Activated CD4-positive, CD25-positive, alpha-beta regulatory T cell treated with anti-CD3 and anti-CD28 coated beads, Interleukin-2, amount 50 U/mL, for 72 hours (primary cell): ENCODE results near the gene BMERB1.
"Not testable (repeated sequence)": the region's sequence is repeated elsewhere in the genome, so short reads cannot be mapped to it uniquely, and the experiment has no call there.

ENCODE experiments used
- DNase-seq: peaks from one replicate; pipeline ENCODE4 v3.0.0; 2021

BMERB1 gene

GRCh38 chr16:15599303-15600070 is 165.1 kb downstream of the BMERB1 start:
- DNase-seq, result no peak

- DNase-seq, result no peak
These were observed 167.0 kb downstream of the BMERB1 start for GRCh38 chr16:15601212-15601879.

GRCh38 chr16:15602285-15603044 is 168.1 kb downstream of the BMERB1 start:
- DNase-seq, result no peak

GRCh38 chr16:15604460-15605440 is 170.4 kb downstream of the BMERB1 start:
- DNase-seq, result no peak

GRCh38 chr16:15605839-15606517 is 171.6 kb downstream of the BMERB1 start:
- no peak for DNase-seq

- DNase-seq, result no peak
These were observed 172.3 kb downstream of the BMERB1 start for GRCh38 chr16:15606518-15607220.

- DNase-seq, result not testable (repeated sequence)
These were observed 172.9 kb downstream of the BMERB1 start for GRCh38 chr16:15607221-15607699.

- no peak for DNase-seq
These were observed 173.5 kb downstream of the BMERB1 start for GRCh38 chr16:15607700-15608396.

GRCh38 chr16:15608398-15609285 is 174.3 kb downstream of the BMERB1 start:
- no peak for DNase-seq

- no peak for DNase-seq
These were observed 174.9 kb downstream of the BMERB1 start for GRCh38 chr16:15609286-15609649.

- no peak for DNase-seq
These were observed 176.0 kb downstream of the BMERB1 start for GRCh38 chr16:15610369-15610871.

- DNase-seq, result no peak
These were observed 177.2 kb downstream of the BMERB1 start for GRCh38 chr16:15611610-15612009.

GRCh38 chr16:15613676-15614075 is 179.3 kb downstream of the BMERB1 start:
- DNase-seq, result no peak

- no peak for DNase-seq
These were observed 181.6 kb downstream of the BMERB1 start for GRCh38 chr16:15616012-15616411.

GRCh38 chr16:15616475-15617165 is 182.2 kb downstream of the BMERB1 start:
- no peak for DNase-seq

GRCh38 chr16:15617901-15618300 is 183.5 kb downstream of the BMERB1 start:
- DNase-seq, result no peak

GRCh38 chr16:15618392-15618791 is 184.0 kb downstream of the BMERB1 start:
- no peak for DNase-seq

GRCh38 chr16:15620611-15621195 is 186.3 kb downstream of the BMERB1 start:
- no peak for DNase-seq
